GM12892 (cell line): ENCODE data around the gene ROBO4.

Experiments
- DNase-seq: peaks from one replicate; pipeline ENCODE4 v3.0.0; 2011; ENCODE audit not compliant: insufficient read length
- FAIRE-seq: peaks from 2 replicates; lab custom pipeline; 2011; peaks lifted over from hg19 to GRCh38; lab: Jason Lieb, UNC
- POLR2A ChIP-seq: IDR thresholded peaks from 2 replicates; pipeline ENCODE4 v1.6.1; 2011; ENCODE audit warnings: low read depth, low read length, control low read depth
- POLR2AphosphoS5 ChIP-seq: IDR thresholded peaks from 2 replicates; pipeline ENCODE4 v1.6.1; 2011; ENCODE audit warnings: low read depth, low read length, control low read depth
- TAF1 ChIP-seq: IDR thresholded peaks from 2 replicates; pipeline ENCODE4 v1.6.1; 2011; ENCODE audit warnings: low read depth, mild to moderate bottlenecking, control low read depth, low read length, borderline replicate concordance

The ROBO4 gene

DNA sequence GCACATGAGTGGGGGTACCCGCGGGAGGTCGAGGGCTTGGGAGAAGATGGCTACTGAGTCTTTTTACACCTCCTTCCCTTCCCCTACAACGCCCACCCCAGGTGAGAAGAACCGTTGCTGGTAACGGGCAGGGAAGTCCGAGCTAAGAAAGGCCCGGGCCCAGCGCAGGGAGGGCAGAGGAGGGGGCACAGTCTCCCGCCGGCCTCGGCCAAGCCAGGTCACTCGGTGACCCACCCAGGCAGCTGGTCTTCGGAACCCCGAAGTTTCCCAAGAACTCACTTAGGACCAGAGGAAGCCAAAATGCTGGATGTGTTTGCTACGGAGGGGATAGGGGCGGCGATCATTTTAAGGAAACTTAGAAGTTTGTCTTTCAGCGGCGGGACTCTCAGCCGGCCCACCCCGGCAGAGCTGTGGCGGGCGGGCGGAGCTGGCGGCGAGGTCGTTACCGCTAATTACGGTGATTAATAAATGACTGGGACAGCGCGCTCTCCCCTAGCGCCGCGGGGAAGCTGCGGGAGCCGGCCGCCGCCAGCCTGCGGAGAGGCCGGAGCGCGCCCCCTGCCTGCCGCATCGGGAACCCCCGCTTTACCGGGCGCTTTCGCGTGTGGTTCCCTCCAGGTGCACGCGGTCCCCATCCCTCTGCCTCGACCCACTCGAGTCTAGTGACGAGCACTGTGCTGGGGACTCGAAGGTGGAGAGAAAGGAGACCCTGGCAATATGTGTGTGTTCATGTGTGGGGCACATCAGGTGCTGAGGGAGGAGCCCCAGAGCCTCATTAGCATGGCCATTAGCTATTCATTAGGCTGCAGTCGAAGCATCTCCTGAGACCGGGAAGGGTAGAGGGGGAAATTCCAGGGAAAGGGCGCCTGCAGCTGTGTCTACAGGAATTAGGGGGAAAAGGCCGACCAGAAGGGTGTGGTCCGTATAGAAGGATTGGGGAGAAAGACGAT lies 31.5 kb downstream of the ROBO4 start:
- FAIRE-seq (no peak), DNase-seq (peak; percentile 59)
- TF ChIP-seq POLR2A (no peak), TAF1 (no peak), POLR2AphosphoS5 (no peak)

DNA sequence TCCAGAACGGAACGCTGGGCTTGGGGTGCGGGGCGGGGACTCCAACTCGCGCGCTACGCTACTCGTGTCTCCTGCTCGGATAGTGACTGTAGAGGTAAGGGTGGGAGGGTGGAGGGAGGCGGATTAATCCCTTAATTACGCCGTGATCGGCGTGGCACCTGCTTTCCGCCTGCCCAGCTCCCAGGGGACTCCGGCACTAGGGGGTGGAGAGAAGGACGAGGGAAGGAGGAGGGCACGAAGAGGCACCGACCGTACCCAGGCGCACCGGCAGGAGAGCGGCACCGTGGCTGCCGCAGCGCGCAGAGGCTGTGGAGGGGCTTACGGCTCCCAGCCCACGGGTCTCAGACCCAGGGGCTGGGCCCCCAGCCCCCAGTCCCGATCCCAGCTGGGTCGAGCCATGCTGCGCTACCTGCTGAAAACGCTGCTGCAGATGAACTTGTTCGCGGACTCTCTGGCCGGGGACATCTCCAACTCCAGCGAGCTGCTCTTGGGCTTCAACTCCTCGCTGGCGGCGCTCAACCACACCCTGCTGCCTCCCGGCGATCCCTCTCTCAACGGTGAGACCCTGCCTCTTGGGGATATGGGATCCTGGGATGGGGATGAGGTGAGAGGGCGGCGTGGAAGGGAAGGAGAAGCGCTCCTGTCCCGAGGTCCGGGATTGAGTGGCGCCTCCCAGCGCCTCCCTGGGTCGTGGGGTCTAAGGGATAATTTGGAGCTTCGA lies 32.3 kb downstream of the ROBO4 start, which contains the start of gene ROBO3:
TSS of gene ROBO3 (plus strand) at position 252 of the 721 bp plus-strand sequence. CDS start at position 398, 146 bp downstream.
- FAIRE-seq (no peak), DNase-seq (no peak)
- no peak for TF ChIP-seq TAF1
- no peak for TF ChIP-seq POLR2AphosphoS5
- TF ChIP-seq POLR2A = no peak

DNA sequence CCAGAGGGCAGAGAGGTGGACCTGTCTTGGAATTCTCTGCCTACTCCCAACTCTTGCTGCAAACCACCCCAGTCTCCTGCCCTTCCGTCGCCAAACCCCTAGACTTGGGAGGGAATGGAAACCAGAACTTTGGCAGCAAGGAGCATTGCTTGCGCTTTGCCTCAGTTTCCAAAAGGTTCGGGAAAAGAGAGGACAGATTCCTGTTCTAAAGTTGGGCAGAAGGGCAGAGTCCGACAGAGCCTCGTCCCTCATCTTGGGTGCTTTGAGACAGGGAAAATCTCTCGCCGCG lies 32.8 kb downstream of the ROBO4 start:
- FAIRE-seq (no peak), DNase-seq (no peak)
- TF ChIP-seq POLR2A (no peak), POLR2AphosphoS5 (no peak), TAF1 (no peak)

DNA sequence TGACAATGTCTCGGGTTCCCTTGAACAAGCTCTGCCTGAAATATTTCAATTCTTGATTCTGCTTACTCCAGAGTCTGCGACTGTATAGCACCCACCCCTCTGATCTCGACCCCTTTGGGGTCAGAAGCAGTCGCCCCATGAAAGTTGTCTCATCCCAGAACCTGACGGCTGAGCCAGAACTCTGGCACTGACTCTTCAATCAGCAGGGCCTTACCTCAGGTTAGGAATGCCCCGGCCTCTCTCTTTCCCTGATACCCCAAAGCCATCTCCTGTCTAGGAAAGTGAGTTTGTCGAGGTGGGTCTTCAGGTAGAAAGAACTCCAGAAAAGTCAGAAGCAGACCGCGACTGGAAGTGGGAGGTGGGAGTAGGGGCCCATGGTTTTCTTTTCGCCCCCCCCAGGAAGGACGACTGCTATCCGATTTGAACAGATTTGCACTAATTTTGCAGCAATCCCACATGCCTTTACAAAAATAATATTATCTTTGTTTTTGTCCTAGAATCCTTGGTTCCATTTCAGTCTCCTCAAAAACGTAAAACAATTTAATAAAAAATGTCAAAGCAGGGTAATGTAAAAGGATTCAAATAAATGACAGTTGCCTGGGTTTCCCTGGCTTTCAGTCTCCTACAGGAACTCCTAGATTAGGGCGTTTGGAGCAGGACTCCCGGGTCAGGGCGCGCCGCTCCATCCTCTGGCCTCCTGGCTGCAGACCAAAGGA lies 33.3 kb downstream of the ROBO4 start:
- FAIRE-seq (no peak), DNase-seq (no peak)
- TF ChIP-seq POLR2AphosphoS5 (no peak), TAF1 (no peak), POLR2A (no peak)

DNA sequence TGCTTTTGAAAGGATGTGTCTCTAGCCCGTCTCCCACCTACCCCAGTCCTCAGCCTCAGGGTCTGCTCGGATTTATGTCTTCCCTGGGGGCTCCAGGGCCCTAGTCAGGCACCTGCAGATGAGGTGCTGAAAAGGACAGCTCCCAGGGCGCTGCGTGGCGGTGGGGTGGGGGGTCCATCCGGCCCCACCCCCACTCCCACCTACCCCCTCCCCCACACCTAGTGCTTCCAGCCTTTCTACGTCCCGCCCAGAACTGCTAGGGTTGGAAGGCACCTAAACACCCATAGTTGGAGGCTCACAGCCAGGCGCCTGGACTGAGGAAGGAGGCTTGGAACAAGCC lies 33.9 kb downstream of the ROBO4 start:
- no peak for DNase-seq
- TF ChIP-seq TAF1 (no peak), POLR2A (no peak)
- FAIRE-seq = no peak

DNA sequence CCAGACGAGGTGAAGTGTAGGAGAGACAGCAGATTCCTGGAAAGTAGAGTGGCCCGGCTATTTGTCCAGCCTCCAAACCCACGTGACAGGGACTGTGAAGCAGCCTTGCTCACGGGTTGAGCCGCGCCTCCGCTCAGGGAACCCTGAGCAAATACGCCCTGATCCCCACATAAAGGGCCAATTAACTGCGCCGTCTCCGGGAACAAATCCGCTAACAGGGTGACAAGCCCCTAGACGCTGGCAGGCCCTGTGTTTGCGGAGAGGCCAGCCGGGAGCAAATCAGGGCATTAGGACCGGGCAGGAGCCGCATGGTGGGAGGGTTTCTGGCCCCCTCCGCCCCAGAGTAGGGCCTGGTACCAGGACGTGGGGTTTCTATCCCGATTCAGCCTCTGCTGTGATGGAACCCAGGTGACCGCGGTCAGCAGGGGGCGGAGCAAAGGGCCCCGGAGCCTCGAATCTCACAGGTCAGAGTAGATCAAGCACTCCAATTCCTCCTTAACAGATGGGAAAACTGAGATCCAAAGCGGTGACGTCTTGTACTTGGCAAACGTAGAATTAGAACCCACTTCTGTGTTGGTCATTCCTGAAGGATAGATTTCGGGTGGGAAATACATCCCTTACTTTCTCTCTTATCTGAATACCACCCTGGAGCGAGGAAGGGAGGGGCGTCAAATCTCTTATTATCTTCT lies 34.4 kb downstream of the ROBO4 start:
- no peak for FAIRE-seq
- no peak for DNase-seq
- no peak for TF ChIP-seq TAF1
- TF ChIP-seq POLR2A = no peak
- TF ChIP-seq POLR2AphosphoS5 = no peak

DNA sequence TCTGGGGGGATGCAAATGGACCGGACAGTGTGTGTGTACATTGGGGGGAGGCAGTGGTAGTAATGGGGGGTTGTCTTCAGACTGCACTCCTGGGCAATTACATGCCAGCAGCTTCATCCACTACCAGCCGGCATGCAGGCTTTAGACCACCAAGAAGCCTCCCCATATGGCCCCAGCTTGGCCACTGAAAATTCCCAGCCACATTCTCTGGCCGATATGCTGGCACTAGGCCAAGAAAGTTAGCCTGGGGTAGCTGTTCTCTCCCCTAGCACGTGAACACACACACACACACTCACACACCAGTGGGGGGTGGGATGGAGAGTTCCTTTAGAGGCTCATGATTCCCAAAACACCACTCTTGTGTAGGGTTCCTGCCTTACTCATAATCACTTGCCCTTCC lies 36.0 kb downstream of the ROBO4 start:
- no peak for FAIRE-seq
- no peak for DNase-seq
- no peak for TF ChIP-seq POLR2A
- TF ChIP-seq POLR2AphosphoS5 = no peak
- TF ChIP-seq TAF1 = no peak

DNA sequence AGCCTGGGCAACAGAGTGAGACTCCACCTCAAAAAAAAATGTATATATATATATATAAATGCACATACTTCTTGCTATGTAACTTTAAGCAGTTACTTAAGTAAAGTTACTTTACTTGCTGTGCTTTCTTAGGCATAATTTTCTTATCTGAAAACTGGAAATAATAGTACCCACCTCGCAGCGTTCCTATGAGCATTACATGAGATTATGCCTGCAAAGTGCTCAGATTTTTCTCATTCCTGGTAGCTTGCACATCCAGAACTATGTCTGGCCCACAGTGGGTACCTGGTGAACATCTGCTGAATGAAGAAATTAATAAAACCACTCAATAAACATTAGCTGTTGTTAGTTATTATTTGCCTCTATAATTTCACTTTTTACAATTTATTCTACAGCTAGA lies 38.5 kb downstream of the ROBO4 start:
- DNase-seq (no peak), FAIRE-seq (no peak)
- no peak for TF ChIP-seq POLR2AphosphoS5
- TF ChIP-seq POLR2A = no peak
- TF ChIP-seq TAF1 = no peak

DNA sequence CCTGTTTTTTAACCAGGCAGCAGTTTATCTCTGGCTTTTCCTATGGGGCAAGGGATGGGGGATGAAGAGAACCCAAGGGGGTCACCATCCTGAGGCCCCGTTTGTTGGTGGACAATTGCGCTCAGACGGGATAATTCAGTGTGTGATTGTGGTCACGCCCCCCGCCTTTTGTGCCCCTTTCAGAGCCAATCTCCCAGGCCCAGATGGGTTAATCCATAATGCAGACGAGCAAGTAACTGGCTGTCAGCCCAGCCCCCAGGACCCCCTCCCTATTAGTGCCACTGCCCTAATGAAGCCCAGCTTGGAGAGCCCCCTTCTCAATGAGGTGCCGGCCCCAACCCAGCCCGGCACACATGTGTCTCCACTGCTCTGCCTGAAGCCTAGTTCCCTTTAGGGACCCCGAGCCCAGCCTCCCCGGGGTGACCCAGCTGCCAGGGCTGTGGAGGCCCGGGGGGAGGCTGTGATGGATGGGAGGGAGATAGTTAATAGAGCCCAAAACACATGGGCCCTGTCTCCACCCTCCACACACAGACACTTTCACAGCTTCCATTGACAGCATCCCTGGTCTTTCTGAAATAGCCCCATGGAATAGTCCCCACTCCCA lies 51.5 kb downstream of the ROBO4 start:
- FAIRE-seq = no peak
- no peak for DNase-seq
- no peak for TF ChIP-seq TAF1
- TF ChIP-seq POLR2AphosphoS5 = no peak
- no peak for TF ChIP-seq POLR2A

DNA sequence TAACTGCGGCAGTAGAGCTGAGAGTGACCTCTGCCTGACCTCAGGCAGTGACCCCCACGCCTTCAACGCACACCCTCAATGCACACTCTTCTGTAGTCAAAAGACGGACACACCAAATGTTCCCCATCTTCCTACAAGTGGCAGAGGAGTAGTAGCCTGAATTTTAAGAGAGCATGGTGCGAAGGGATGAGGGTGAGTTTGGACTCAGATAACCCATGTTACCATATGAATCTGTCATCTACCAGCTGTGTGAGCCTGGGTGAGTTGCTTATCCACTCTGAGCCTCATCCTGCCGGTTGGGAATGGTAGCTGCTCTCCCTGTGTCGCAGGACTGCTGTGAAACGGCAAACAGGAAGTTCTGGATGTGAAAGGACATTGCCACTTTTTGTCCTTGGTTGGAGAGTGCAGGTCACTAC lies 53.0 kb downstream of the ROBO4 start:
- TF ChIP-seq POLR2AphosphoS5 = no peak
- TF ChIP-seq TAF1 = no peak
- no peak for TF ChIP-seq POLR2A
- DNase-seq = no peak
- FAIRE-seq = no peak
